ENCODE data around the gene ARMC2.

Gene ARMC2

DNA sequence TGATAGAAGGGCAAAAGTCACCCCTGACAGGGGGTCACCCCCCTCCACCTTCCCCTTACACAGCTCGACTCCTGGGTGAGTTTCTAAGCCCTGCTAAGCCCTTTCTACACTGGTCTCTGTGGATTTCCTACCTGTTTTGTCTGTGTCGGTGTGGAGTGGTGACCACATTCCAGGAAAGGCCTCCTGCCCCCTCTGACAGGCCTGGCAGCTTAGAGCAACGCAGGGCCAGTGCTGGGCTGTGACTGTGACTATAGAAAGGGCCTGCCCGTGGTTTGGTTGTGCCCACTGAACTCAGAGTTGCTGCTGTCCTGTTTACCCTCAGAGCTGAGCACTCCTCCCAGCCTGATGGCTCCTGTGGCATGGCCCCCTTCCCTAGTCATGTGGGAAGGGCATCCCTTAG is 109.0 kb downstream of the ARMC2 start:
- TF ChIP-seq, protein P1, sequence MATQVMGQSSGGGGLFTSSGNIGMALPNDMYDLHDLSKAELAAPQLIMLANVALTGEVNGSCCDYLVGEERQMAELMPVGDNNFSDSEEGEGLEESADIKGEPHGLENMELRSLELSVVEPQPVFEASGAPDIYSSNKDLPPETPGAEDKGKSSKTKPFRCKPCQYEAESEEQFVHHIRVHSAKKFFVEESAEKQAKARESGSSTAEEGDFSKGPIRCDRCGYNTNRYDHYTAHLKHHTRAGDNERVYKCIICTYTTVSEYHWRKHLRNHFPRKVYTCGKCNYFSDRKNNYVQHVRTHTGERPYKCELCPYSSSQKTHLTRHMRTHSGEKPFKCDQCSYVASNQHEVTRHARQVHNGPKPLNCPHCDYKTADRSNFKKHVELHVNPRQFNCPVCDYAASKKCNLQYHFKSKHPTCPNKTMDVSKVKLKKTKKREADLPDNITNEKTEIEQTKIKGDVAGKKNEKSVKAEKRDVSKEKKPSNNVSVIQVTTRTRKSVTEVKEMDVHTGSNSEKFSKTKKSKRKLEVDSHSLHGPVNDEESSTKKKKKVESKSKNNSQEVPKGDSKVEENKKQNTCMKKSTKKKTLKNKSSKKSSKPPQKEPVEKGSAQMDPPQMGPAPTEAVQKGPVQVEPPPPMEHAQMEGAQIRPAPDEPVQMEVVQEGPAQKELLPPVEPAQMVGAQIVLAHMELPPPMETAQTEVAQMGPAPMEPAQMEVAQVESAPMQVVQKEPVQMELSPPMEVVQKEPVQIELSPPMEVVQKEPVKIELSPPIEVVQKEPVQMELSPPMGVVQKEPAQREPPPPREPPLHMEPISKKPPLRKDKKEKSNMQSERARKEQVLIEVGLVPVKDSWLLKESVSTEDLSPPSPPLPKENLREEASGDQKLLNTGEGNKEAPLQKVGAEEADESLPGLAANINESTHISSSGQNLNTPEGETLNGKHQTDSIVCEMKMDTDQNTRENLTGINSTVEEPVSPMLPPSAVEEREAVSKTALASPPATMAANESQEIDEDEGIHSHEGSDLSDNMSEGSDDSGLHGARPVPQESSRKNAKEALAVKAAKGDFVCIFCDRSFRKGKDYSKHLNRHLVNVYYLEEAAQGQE (IDR thresholded peaks at IDR 0.05; ENCODE audit: insufficient read depth in 1 of 2, low read depth in 2 of 2, low read length in 2 of 2) = no peak
- no peak for TF ChIP-seq TAF1 (IDR thresholded peaks at IDR 0.05; ENCODE audit: borderline replicate concordance, insufficient read depth, low read length)
- no peak for TF ChIP-seq FOXP2 (optimal IDR thresholded peaks at IDR 0.05; ENCODE audit: borderline replicate concordance, extremely low read depth, extremely low read length, insufficient read depth)
- TF ChIP-seq SIN3A (IDR thresholded peaks at IDR 0.05; ENCODE audit: borderline replicate concordance, insufficient read depth, low read length) = no peak

DNA sequence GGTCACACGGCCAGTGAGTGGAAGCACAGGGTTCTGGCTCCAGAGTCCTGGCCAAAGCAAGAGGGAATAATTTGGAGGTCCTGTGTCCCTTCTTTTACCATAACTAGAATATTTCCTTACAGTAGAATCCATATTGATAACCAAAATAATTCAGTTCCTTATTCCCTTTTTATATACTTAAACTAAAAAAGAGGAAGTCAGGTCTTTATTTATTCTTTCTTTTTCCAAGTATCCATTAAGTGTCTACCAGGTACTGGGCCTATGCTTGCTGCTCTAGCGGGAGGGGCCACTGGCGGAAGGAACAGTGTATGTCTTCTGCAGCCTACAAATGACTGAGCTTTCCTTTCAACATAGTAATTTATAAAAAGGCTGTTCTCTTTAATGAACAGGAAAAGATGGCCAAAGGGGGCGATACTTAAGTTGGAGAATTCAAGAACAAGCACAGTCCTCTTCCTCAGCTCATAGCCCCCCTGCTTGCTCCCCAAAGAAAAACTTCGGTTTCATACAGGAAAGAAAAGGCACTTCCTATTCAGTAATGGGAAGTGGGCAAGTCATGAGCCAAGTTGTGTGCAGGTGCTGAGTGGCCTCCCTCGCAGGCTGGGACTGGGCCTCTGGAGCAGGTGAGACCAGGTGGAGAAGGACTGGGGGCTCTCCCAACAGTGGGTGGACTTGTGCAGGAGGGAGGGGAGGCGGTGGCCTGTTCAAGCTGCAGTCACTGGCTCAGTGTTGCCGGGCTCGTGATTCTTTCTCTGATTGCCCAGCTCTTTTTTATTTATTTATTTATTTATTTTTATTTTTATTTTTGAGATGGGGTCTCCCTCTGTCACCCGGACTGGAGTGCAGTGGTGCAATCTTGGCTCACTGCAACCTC is 110.9 kb downstream of the ARMC2 start:
- TF ChIP-seq TAF1 (IDR thresholded peaks at IDR 0.05; ENCODE audit: borderline replicate concordance, insufficient read depth, low read length) = no peak
- no peak for TF ChIP-seq FOXP2 (optimal IDR thresholded peaks at IDR 0.05; ENCODE audit: borderline replicate concordance, extremely low read depth, extremely low read length, insufficient read depth)
- TF ChIP-seq POLR2AphosphoS5 (IDR thresholded peaks at IDR 0.05; ENCODE audit: low read depth, low read length) = no peak
- TF ChIP-seq, protein P1 (IDR thresholded peaks at IDR 0.05; ENCODE audit: insufficient read depth in 1 of 2, low read depth in 2 of 2, low read length in 2 of 2) = no peak
- no peak for TF ChIP-seq SIN3A (IDR thresholded peaks at IDR 0.05; ENCODE audit: borderline replicate concordance, insufficient read depth, low read length)

DNA sequence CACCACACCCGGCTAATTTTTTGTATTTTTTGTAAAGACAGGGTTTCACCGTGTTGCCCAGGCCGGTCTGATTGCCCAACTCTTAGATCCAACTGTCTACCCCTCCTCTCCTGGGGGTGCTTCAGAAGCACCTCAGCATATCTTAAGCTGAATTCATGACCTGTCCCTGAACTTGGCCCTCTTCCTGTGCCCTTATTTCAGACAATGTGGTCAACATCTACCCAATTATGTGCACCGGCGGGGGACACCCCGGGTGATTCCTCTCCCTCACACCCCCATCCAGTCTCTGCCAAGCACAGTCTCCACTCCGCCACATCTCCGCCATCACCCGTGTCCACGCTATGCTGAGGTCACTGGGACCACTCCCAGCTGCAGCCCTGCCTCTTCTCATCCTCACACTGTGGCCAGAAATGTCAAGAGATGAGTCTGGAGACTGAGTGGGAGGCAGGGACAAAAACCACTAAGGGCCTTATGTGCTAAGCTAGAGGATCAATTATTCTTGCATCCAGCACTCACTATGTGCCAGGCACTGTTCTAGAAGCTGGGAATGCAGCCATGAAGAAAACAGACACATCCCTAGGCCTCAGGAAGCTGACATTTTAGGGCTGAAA is 111.9 kb downstream of the ARMC2 start:
- TF ChIP-seq POLR2AphosphoS5 (IDR thresholded peaks at IDR 0.05; ENCODE audit: low read depth, low read length) (no peak), FOXP2 (optimal IDR thresholded peaks at IDR 0.05; ENCODE audit: borderline replicate concordance, extremely low read depth, extremely low read length, insufficient read depth) (no peak), SIN3A (IDR thresholded peaks at IDR 0.05; ENCODE audit: borderline replicate concordance, insufficient read depth, low read length) (no peak), TAF1 (IDR thresholded peaks at IDR 0.05; ENCODE audit: borderline replicate concordance, insufficient read depth, low read length) (no peak)
- TF ChIP-seq, protein P1 (IDR thresholded peaks at IDR 0.05; ENCODE audit: insufficient read depth in 1 of 2, low read depth in 2 of 2, low read length in 2 of 2) = no peak

DNA sequence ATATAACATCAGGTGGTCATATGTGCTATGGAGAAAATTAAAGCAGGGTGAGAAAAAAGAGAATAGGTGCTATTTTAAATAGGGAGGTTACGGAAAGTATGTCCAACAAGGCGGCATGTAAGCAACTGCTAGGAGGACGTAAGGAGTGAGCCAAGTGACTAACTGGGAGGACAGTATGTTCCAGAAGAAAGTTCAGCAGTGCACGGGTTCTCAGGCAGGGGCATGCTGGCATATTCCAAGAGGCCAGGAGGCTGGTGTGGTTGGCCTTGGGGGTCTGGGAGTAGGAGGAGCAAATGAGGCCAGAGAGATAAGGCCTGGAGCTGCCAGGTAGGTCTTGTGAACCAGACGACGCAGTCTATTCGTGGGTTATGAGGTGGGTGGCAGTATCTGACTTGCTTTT is 112.4 kb downstream of the ARMC2 start:
- TF ChIP-seq FOXP2 (optimal IDR thresholded peaks at IDR 0.05; ENCODE audit: borderline replicate concordance, extremely low read depth, extremely low read length, insufficient read depth) (no peak), TAF1 (IDR thresholded peaks at IDR 0.05; ENCODE audit: borderline replicate concordance, insufficient read depth, low read length) (no peak), SIN3A (IDR thresholded peaks at IDR 0.05; ENCODE audit: borderline replicate concordance, insufficient read depth, low read length) (no peak), POLR2AphosphoS5 (IDR thresholded peaks at IDR 0.05; ENCODE audit: low read depth, low read length) (no peak)
- TF ChIP-seq, protein P1 (IDR thresholded peaks at IDR 0.05; ENCODE audit: insufficient read depth in 1 of 2, low read depth in 2 of 2, low read length in 2 of 2) = no peak
